ENCODE data around the gene SERPINI1. TPM values are rescaled to one million over a fixed set of nuclear protein-coding genes. Genes with fewer than 3 reads are reported as not detected.
A peak's percentile ranks its signal among the peaks of the same experiment; 100 is the strongest.

Gene SERPINI1
- total and polyA plus RNA-seq, 9 of the 15 experiments (the other 6 are each of a cell fraction or from before 2014, with no cell fraction given), result 1.6 to 9.9 (median 3.5) TPM

DNA sequence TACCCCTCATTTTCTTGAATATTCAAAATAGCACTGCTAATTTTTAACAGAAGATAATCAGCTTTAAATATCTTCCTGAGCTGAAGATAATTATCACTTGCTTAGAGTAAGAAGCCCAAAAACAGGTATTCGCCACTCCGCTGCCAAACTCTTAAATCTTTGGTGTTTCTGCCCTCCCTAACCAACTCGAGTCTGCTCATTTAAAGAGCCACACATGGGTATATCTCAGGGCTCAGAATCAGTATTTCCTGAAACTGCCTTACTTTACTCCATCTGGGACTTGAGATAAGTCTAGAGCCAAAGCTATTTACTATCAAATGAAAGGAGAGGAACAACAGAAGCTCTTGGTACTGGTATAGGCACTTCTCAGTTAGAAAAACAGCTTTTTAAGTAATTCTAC is 11.6 kb upstream of the SERPINI1 start (continued):
- TF ChIP-seq, protein P1, sequence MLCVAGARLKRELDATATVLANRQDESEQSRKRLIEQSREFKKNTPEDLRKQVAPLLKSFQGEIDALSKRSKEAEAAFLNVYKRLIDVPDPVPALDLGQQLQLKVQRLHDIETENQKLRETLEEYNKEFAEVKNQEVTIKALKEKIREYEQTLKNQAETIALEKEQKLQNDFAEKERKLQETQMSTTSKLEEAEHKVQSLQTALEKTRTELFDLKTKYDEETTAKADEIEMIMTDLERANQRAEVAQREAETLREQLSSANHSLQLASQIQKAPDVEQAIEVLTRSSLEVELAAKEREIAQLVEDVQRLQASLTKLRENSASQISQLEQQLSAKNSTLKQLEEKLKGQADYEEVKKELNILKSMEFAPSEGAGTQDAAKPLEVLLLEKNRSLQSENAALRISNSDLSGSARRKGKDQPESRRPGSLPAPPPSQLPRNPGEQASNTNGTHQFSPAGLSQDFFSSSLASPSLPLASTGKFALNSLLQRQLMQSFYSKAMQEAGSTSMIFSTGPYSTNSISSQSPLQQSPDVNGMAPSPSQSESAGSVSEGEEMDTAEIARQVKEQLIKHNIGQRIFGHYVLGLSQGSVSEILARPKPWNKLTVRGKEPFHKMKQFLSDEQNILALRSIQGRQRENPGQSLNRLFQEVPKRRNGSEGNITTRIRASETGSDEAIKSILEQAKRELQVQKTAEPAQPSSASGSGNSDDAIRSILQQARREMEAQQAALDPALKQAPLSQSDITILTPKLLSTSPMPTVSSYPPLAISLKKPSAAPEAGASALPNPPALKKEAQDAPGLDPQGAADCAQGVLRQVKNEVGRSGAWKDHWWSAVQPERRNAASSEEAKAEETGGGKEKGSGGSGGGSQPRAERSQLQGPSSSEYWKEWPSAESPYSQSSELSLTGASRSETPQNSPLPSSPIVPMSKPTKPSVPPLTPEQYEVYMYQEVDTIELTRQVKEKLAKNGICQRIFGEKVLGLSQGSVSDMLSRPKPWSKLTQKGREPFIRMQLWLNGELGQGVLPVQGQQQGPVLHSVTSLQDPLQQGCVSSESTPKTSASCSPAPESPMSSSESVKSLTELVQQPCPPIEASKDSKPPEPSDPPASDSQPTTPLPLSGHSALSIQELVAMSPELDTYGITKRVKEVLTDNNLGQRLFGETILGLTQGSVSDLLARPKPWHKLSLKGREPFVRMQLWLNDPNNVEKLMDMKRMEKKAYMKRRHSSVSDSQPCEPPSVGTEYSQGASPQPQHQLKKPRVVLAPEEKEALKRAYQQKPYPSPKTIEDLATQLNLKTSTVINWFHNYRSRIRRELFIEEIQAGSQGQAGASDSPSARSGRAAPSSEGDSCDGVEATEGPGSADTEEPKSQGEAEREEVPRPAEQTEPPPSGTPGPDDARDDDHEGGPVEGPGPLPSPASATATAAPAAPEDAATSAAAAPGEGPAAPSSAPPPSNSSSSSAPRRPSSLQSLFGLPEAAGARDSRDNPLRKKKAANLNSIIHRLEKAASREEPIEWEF (CRISPR knock-in tag; IDR thresholded peaks at IDR 0.05), result no peak
- TF ChIP-seq, protein P2, sequence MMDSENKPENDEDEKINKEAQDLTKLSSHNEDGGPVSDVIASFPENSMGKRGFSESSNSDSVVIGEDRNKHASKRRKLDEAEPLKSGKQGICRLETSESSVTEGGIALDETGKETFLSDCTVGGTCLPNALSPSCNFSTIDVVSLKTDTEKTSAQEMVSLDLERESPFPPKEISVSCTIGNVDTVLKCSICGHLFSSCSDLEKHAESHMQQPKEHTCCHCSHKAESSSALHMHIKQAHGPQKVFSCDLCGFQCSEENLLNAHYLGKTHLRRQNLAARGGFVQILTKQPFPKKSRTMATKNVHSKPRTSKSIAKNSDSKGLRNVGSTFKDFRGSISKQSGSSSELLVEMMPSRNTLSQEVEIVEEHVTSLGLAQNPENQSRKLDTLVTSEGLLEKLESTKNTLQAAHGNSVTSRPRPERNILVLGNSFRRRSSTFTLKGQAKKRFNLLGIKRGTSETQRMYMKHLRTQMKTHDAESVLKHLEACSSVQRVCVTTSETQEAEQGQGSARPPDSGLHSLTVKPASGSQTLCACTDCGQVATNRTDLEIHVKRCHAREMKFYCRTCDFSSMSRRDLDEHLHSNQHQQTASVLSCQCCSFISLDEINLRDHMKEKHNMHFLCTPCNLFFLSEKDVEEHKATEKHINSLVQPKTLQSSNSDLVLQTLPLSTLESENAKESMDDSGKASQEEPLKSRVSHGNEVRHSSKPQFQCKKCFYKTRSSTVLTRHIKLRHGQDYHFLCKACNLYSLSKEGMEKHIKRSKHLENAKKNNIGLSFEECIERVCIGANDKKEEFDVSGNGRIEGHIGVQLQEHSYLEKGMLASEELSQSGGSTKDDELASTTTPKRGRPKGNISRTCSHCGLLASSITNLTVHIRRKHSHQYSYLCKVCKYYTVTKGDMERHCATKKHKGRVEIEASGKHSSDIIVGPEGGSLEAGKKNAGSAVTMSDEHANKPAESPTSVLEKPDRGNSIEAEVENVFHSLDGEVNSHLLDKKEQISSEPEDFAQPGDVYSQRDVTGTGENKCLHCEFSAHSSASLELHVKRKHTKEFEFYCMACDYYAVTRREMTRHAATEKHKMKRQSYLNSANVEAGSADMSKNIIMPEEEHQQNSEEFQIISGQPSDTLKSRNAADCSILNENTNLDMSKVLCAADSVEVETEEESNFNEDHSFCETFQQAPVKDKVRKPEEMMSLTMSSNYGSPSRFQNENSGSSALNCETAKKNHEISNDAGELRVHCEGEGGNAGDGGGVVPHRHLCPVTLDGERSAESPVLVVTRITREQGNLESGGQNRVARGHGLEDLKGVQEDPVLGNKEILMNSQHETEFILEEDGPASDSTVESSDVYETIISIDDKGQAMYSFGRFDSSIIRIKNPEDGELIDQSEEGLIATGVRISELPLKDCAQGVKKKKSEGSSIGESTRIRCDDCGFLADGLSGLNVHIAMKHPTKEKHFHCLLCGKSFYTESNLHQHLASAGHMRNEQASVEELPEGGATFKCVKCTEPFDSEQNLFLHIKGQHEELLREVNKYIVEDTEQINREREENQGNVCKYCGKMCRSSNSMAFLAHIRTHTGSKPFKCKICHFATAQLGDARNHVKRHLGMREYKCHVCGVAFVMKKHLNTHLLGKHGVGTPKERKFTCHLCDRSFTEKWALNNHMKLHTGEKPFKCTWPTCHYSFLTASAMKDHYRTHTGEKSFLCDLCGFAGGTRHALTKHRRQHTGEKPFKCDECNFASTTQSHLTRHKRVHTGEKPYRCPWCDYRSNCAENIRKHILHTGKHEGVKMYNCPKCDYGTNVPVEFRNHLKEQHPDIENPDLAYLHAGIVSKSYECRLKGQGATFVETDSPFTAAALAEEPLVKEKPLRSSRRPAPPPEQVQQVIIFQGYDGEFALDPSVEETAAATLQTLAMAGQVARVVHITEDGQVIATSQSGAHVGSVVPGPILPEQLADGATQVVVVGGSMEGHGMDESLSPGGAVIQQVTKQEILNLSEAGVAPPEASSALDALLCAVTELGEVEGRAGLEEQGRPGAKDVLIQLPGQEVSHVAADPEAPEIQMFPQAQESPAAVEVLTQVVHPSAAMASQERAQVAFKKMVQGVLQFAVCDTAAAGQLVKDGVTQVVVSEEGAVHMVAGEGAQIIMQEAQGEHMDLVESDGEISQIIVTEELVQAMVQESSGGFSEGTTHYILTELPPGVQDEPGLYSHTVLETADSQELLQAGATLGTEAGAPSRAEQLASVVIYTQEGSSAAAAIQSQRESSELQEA (IDR thresholded peaks at IDR 0.05; ENCODE audit: low read depth), result no peak
- TF ChIP-seq NUFIP1 (IDR thresholded peaks at IDR 0.05; ENCODE audit: partially characterized antibody) (no peak), TEAD4 (IDR thresholded peaks at IDR 0.05; ENCODE audit: low read length) (peak; percentile 92), TEAD4 (CRISPR knock-in tag; IDR thresholded peaks at IDR 0.05; ENCODE audit: borderline replicate concordance) (no peak), CBFA2T3 (IDR thresholded peaks at IDR 0.05) (peak; percentile 93), ZNF354B (CRISPR knock-in tag; IDR thresholded peaks at IDR 0.05) (no peak), CC2D1A (IDR thresholded peaks at IDR 0.05) (peak; percentile 43; the same call in 1 of the 2 replicates), ZKSCAN8 (CRISPR knock-in tag; IDR thresholded peaks at IDR 0.05) (no peak), KAT7 (CRISPR knock-in tag; IDR thresholded peaks at IDR 0.05; ENCODE audit: borderline replicate concordance) (no peak), RBM14 (IDR thresholded peaks at IDR 0.05; ENCODE audit: borderline replicate concordance, insufficient read depth, low read depth, low read length) (no peak)
- TF ChIP-seq, protein P3, sequence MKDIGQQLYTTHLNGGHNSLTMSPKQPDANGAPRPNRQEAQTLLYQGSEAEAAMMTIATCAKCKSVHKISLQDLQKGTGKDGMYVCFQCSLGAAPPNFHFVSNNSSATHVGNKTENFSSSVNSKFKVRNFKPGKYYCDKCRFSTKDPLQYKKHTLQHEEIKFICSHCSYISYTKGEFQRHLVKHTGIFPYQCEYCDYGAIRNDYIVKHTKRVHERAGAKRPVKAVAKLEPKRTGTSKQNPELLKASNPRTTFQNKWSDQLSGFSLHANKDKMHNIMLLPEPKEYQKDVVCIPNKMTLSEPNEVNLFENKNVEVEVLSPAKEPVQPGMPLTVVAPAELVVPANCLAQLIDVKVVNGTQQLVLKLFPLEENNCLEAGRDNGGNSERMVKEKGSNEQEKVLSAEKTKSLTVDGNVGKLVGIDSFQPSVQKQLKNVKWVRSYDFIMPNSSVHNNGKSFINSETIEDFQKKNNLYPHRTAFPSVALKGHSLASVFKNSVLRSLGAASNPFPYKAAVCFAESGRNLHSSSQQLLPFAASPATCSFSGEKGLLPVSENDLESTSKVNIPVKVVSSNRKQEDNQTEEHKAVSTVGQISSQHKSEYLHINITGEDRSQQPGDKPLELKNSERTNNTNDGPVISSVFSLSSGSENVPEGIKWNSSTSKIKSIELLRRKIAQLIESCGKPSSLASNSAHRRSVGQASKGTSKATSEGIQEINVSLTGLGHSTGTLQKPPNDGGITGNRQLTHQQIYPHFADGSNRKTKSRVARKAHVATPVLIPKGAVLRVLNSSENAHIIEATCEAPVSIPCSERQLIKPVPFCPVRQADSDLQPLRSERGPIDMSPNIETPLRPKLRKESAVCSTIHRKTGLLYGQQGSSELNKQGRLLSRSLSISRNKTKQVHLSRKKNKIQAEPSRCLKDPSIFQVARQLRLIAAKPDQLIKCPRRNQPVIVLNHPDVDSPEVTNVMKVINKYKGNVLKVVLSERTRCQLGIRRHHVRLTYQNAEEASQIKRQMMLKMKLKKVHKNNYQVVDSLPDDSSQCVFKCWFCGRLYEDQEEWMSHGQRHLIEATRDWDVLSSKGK (CRISPR knock-in tag; IDR thresholded peaks at IDR 0.05), result no peak

Measured in K562 (cell line).